BLaER1 treated with 17β-estradiol and CSF1 and Interleukin-3, amounts not matched to agents 10 nM and 100 nM (cell line): Measurements from ENCODE around the gene PCSK6.
A peak's percentile ranks its signal among the peaks of the same experiment; 100 is the strongest.

ENCODE experiments used
- H3K27ac ChIP-seq, 11 experiments: shearing (Covaris generic); formaldehyde crosslinking; 2 replicates each; pipeline ENCODE4 v1.8.1; 2022
- H3K27me3 ChIP-seq, 11 experiments: shearing (Covaris generic); formaldehyde crosslinking; 2 replicates each; pipeline ENCODE4 v1.8.1; 2022
- H3K36me3 ChIP-seq, 11 experiments: shearing (Covaris generic); formaldehyde crosslinking; 2 replicates each; pipeline ENCODE4 v1.8.1; 2022
- H3K4me1 ChIP-seq, 10 experiments: shearing (Covaris generic); formaldehyde crosslinking; 2 replicates each; pipeline ENCODE4 v1.8.1; 2022
- H3K4me2 ChIP-seq, 11 experiments: shearing (Covaris generic); formaldehyde crosslinking; 2 replicates each; pipeline ENCODE4 v1.8.1; 2022
- H3K4me3 ChIP-seq, 10 experiments: shearing (Covaris generic); formaldehyde crosslinking; 2 replicates each; pipeline ENCODE4 v1.8.1; 2022
- H3K9ac ChIP-seq, 11 experiments: shearing (Covaris generic); formaldehyde crosslinking; 2 replicates each; pipeline ENCODE4 v1.8.1; 2022
- H3K9me3 ChIP-seq, 11 experiments: shearing (Covaris generic); formaldehyde crosslinking; replicated peaks in 1 of 11; 2 replicates each; pipeline ENCODE4 v1.8.1; 2022
- H4K20me1 ChIP-seq, 11 experiments: shearing (Covaris generic); formaldehyde crosslinking; 2 replicates each; pipeline ENCODE4 v1.8.1; 2022
- Cebpa-rat ChIP-seq, 11 experiments: shearing (Covaris generic); IDR thresholded peaks; 2 replicates each; pipeline ENCODE4 v1.8.1; 2022

Gene PCSK6

DNA sequence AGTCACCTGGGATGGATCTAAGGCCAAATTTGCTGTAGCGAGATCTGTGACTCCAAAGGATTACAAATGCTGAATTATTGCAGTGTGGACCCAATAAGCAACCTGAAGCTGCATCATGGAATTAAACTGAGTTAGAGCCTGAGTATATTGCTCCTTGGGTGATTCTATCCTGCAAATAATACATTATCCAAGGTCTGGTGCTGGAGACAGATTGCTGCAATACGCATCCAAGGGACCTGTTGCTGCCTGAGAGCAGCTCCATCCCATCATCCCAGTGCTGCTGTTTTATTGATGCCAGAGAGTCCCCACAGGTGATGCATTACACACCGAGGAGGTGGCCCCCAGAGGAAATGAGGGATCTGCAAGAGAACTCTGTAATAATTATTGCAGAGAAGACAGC is 31.6 kb upstream of the PCSK6 start:
- no peaks in the 10 kb centered on the region for H3K36me3 ChIP-seq

GRCh38 chr15:101520395-101520794 is 30.9 kb upstream of the PCSK6 start:
- Histone ChIP-seq H3K4me3 (no peak overlapping the region), H3K4me2 (peak overlapping the region; percentile 75 to 93 (median 84); a peak in 19 of 22 replicates), H4K20me1 (no peaks in the 10 kb centered on the region), H3K9me3 (peaks cover 33 to 50% (median 46%) of the 10 kb centered on the region in 11 experiments), H3K27me3 (peaks cover 0 to 10% (median 0%) of the 10 kb centered on the region in 11 experiments; a peak in 3 of 22 replicates), H3K27ac (no peak overlapping the region; a peak in 1 of 22 replicates), H3K4me1 (peaks cover 30 to 52% (median 51%) of the 10 kb centered on the region in 10 experiments), H3K36me3 (no peaks in the 10 kb centered on the region), H3K9ac (no peak overlapping the region)
- no peak for TF ChIP-seq Cebpa-rat (IDR thresholded peaks at IDR 0.05)

More for the DNA sequence above, 31.6 kb upstream of the PCSK6 start:
- TF ChIP-seq Cebpa-rat (IDR thresholded peaks at IDR 0.05), result no peak
- Histone ChIP-seq H3K4me3 (peak overlapping the region in 1 of 10 experiments; percentile 4; a peak in 1 of 20 replicates), H3K27me3 (peaks cover 0 to 14% (median 0%) of the 10 kb centered on the region in 11 experiments; a peak in 8 of 22 replicates), H4K20me1 (no peaks in the 10 kb centered on the region), H3K27ac (peak overlapping the region in 8 of 11 experiments; percentile 7 to 54 (median 48); a peak in 9 of 22 replicates), H3K4me2 (peak overlapping the region; percentile 75 to 93 (median 84)), H3K9me3 (peaks cover 26 to 46% (median 40%) of the 10 kb centered on the region in 11 experiments), H3K4me1 (peaks cover 30 to 59% (median 57%) of the 10 kb centered on the region in 10 experiments), H3K9ac (peak overlapping the region in 2 of 11 experiments; percentile 1 to 30; a peak in 1 of 22 replicates)

GRCh38 chr15:101517504-101517903 is 28.0 kb upstream of the PCSK6 start:
- Histone ChIP-seq H3K4me3 (no peak overlapping the region), H3K27ac (no peak overlapping the region), H3K9me3 (peaks cover 41 to 68% (median 55%) of the 10 kb centered on the region in 11 experiments), H3K4me2 (no peak overlapping the region), H3K9ac (no peak overlapping the region), H3K27me3 (no peaks in the 10 kb centered on the region), H3K4me1 (peaks cover 20 to 25% (median 22%) of the 10 kb centered on the region in 10 experiments), H3K36me3 (no peaks in the 10 kb centered on the region), H4K20me1 (no peaks in the 10 kb centered on the region)
- no peak for TF ChIP-seq Cebpa-rat (IDR thresholded peaks at IDR 0.05)

DNA sequence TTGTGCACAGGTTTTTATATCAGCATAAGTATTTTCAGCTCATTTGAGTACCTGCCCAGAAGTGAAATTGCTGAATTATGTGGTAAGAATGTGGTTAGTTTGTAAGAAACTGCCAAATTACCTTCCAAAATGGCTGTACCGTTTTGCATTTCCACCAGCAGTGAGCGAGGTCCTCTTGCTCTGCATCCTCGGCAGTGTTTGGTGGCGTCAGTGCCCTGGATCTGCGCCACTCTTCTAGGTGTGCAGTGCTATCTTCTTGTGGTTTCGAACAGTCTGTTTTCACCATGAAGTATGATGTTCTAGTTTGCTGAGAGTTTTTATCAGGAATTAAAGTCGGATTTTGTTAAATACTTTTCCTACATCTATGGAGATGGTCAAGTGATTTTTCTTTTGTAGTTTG is 24.8 kb upstream of the PCSK6 start:
- Histone ChIP-seq H3K9me3 (peaks cover 36 to 54% (median 46%) of the 10 kb centered on the region in 11 experiments), H3K4me1 (no peaks in the 10 kb centered on the region), H3K27me3 (no peaks in the 10 kb centered on the region), H3K36me3 (no peaks in the 10 kb centered on the region), H3K4me3 (no peak overlapping the region), H3K9ac (no peak overlapping the region), H3K4me2 (no peak overlapping the region), H4K20me1 (no peaks in the 10 kb centered on the region), H3K27ac (no peak overlapping the region)
- no peak for TF ChIP-seq Cebpa-rat (IDR thresholded peaks at IDR 0.05)

- no peaks in the 10 kb centered on the region for H4K20me1 ChIP-seq
- H3K27ac ChIP-seq, result no peak overlapping the region
- no peaks in the 10 kb centered on the region for H3K27me3 ChIP-seq
- H3K4me1 ChIP-seq, result peaks cover 0 to 9% (median under 1%) of the 10 kb centered on the region in 10 experiments; a peak in 7 of 20 replicates
- no peak overlapping the region for H3K9ac ChIP-seq
- no peaks in the 10 kb centered on the region for H3K36me3 ChIP-seq
- H3K4me2 ChIP-seq, result no peak overlapping the region
- H3K9me3 ChIP-seq, result peaks cover 13 to 29% (median 20%) of the 10 kb centered on the region in 11 experiments
- H3K4me3 ChIP-seq, result no peak overlapping the region
- no peak for TF ChIP-seq Cebpa-rat (IDR thresholded peaks at IDR 0.05)
Measured at GRCh38 chr15:101511717-101512116, 22.2 kb upstream of the PCSK6 start.

GRCh38 chr15:101510212-101511197 is 21.0 kb upstream of the PCSK6 start:
- Histone ChIP-seq H3K4me2 (no peak overlapping the region), H3K36me3 (no peaks in the 10 kb centered on the region), H3K27me3 (no peaks in the 10 kb centered on the region), H3K9ac (no peak overlapping the region), H3K27ac (no peak overlapping the region), H3K4me3 (no peak overlapping the region), H3K4me1 (peaks cover 0 to 21% (median 11%) of the 10 kb centered on the region in 10 experiments; a peak in 16 of 20 replicates), H4K20me1 (no peaks in the 10 kb centered on the region), H3K9me3 (peaks cover under 1 to 18% (median 10%) of the 10 kb centered on the region in 11 experiments; a peak in 17 of 22 replicates)
- TF ChIP-seq Cebpa-rat (IDR thresholded peaks at IDR 0.05), result no peak

DNA sequence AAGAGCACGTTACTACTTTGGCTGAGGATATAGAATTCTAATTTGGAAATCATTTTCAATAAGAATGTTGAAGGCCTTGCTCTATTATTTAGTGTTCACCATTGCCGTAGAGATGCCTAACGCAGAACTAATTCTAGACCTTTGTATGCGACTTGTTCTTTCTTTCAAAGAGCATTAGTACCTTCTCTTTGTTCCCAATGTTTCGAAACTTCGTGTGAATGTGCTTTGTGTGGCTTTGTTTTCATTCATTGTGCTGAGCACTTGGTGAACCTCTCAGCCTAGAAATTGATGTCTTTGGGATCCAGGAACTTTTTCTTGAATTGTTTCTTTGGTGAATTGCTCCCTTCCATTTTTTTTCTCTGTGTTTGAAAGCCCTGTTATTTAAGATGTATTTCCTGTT is 19.8 kb upstream of the PCSK6 start:
- peaks cover 0 to 6% (median 3%) of the 10 kb centered on the region in 11 experiments; a peak in 5 of 22 replicates for H3K9me3 ChIP-seq
- H3K27ac ChIP-seq, result no peak overlapping the region
- H3K27me3 ChIP-seq, result no peaks in the 10 kb centered on the region
- H4K20me1 ChIP-seq, result no peaks in the 10 kb centered on the region
- peaks cover 0 to 29% (median 20%) of the 10 kb centered on the region in 10 experiments; a peak in 16 of 20 replicates for H3K4me1 ChIP-seq
- no peak overlapping the region for H3K4me3 ChIP-seq
- no peak overlapping the region for H3K4me2 ChIP-seq
- no peak for TF ChIP-seq Cebpa-rat (IDR thresholded peaks at IDR 0.05)
- no peak overlapping the region for H3K9ac ChIP-seq
- no peaks in the 10 kb centered on the region for H3K36me3 ChIP-seq

GRCh38 chr15:101506491-101506890 is 17.0 kb upstream of the PCSK6 start:
- no peak overlapping the region for H3K9ac ChIP-seq
- no peak overlapping the region for H3K4me3 ChIP-seq
- no peak overlapping the region for H3K27ac ChIP-seq
- H3K9me3 ChIP-seq, result no peaks in the 10 kb centered on the region
- H3K4me1 ChIP-seq, result peaks cover 6 to 43% (median 32%) of the 10 kb centered on the region in 10 experiments
- no peaks in the 10 kb centered on the region for H4K20me1 ChIP-seq
- no peaks in the 10 kb centered on the region for H3K36me3 ChIP-seq
- peak overlapping the region in 8 of 11 experiments; percentile 46 to 79 (median 64); a peak in 16 of 22 replicates for H3K4me2 ChIP-seq
- TF ChIP-seq Cebpa-rat (IDR thresholded peaks at IDR 0.05), result no peak
- H3K27me3 ChIP-seq, result peaks cover 0 to 8% (median 0%) of the 10 kb centered on the region in 11 experiments; a peak in 1 of 22 replicates
